ENCODE data around the gene FDX2. TPM values are rescaled to one million over a fixed set of nuclear protein-coding genes. Genes with fewer than 3 reads are reported as not detected.
A peak's percentile ranks its signal among the peaks of the same experiment; 100 is the strongest.
"Not testable (repeated sequence)": the region's sequence is repeated elsewhere in the genome, so short reads cannot be mapped to it uniquely, and the experiment has no call there.

FDX2 gene
- polyA plus RNA-seq, 3 donors, result 14.5 to 23.3 (median 20.6) TPM

DNA sequence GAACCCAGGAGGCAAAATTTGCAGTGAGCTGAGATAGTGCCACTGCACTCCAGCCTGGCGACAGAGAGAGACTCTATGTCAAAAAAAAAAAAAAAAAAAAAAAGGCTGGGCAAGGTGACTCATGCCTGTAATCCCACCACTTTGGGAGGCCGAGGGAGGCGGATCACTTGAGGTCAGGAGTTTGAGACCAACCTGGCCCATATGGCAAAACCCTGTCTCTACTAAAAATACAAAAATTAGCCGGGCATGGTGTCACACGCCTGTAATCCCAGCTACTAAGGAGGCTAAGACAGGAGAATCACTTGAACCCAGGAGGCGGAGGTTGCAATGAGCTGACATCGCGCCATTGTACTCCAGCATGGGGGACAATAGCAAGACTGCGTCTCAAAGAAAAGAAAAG, 20.9 kb upstream of the FDX2 start:
- DNase-seq (ENCODE audit: extremely low read depth in 1 of 11, low read depth in 9 of 11, low spot score in 4 of 11), result not testable (repeated sequence)

DNA sequence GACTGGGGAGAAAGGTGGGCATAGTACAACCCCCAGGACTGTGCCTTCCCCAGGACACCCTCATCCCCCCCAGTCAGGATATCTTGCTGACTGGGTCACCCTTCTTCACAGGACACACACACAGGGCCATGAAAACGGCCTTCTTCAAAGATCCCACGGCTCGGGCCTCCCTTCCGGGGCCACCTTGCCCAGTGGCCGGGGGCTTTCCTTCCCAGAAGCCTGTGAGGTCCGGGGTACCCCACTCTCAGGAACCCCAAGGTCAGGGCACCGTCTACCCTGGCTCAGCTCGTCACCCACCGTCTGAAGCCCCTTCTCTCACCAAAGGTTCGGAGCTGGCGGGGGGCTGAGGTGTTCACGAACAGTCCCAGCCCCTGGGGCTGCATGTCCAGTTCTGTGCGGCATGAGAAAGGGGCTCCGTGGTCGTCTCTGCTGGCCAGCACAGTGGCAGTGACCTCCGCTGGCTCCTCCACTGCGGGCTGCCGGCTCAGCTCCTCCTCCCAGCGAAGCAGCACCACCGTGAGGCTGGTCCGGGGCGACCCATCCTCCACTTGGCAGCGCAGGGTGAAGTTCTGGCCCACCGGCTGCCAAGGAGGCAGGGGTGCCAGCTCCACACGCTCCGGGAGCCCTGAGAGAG, 19.7 kb upstream of the FDX2 start:
- DNase-seq (ENCODE audit: extremely low read depth in 1 of 11, low read depth in 9 of 11, low spot score in 4 of 11), result no peak

DNA sequence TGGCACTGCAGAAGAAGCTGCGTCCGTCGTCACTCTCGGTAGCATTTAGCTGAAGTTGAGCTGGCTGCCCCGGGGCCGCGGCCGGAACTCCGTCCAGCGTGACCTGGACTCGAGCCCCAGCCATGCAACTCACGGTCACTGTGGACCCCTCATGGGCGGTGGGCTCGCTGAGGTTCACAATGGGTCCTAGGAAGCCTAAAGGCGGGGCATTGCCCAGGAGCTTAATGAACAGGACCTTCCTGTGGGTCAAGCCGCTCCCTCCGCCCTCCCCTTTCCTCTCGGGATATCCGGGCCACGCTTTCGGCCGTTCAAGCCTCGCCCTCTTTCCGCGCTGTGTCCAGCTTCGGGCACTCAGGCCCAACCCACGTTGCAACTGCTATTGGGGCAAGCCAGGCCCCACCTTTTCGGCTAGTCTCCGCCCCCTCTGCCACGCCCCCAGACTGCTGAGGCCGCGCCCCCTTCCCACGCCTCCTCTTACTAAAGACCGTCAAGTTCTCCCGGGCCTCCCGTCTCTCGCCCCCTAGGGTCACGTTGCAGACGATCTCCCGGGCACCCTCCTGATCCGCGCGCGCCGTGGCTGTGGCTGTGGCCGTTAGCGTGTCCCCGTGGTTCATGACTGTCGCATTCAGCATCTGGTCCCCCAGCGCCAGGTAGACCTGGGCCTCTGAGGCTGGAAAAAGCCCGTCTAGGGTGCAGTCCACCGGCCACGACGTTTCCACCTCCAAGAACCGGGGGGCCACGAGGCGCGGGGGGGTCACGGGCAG, 19.0 kb upstream of the FDX2 start:
- DNase-seq (ENCODE audit: extremely low read depth in 1 of 11, low read depth in 9 of 11, low spot score in 4 of 11), result peak in 9 of 11 donors; percentile 56 to 89 (median 83)

DNA sequence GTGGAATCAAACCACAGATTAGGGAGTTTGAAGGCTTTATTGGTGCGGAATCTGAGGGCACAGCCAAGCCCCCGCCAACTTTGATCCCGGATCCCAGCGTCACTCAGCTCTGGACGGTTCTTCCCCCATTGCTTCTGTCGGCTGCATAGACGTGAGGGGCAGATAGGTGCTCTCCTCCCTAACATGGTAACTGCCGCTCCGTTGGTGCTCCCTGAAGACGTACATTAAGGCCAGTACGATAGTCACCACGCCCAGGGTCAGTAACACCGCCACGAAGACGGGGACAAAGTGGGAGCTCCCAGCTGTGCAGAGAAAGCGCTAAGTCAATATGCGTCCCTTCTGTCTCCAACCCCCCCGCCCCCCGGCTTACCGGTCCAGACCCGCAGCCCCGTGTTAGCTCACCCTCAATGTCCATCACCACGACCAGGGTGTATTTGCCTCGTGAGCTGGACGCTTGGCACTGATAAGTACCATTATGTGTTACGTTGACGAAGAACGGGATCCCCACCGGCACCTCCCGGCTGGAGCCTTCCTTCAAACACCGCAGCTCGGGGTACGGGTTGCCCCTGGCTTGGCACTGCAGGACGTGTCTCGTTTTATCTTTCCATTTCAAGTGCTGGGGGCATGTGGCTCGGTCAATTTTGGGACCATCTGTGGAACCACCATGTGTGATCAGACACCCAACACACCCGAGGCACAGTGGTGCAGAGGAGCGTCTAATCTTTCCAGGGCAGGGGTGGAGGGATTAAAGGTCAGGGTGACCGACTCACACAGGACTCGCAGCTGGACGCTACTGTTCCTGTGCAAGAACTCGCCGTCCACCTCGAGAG, 18.2 kb upstream of the FDX2 start:
- DNase-seq (ENCODE audit: extremely low read depth in 1 of 11, low read depth in 9 of 11, low spot score in 4 of 11), result no peak

DNA sequence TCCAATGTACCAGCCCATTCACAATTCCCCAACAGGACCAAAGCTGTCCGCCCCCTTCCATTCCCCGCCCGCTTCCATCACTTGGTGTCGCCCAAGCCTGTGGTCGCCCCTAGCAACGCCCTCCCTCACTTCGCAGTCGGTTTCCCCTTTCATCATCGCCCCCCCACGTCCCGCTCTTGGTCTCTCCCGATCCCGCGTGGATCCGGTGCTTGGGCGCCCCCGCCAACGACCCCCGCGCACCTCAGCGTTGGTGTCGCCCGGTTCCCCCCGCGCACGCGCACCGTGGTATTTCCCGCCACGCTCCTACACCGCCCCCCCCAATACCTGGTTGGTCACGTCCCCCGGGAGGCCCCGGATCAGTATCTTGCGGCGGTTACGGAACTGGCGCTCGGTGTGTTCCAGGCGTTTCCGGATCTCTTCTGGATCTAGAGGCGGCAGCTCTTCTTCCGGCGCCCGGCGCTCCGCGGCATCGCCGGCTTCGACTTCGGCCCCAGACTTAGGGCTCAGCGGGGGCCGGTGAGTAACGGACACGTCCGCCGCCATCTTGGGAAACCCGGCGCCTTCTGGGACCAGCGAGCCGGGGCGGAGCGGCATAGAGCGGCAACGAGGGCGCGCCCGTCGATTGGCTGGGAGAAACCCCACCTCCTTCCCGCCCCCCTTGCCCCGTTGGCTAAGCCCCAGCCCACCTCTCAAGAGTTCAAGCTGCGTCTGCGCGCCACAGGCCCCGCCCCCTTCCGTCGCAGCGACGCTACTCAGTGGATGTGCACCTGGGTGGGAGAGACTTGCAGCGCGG, 17.3 kb upstream of the FDX2 start, which contains the start of gene RAVER1:
TSS of gene RAVER1 (minus strand) at position 565 of the 793 bp plus-strand sequence. CDS start at position 543, 22 bp downstream.
- peak; percentile 88 to 97 (median 96) for DNase-seq (ENCODE audit: extremely low read depth in 1 of 11, low read depth in 9 of 11, low spot score in 4 of 11)

DNA sequence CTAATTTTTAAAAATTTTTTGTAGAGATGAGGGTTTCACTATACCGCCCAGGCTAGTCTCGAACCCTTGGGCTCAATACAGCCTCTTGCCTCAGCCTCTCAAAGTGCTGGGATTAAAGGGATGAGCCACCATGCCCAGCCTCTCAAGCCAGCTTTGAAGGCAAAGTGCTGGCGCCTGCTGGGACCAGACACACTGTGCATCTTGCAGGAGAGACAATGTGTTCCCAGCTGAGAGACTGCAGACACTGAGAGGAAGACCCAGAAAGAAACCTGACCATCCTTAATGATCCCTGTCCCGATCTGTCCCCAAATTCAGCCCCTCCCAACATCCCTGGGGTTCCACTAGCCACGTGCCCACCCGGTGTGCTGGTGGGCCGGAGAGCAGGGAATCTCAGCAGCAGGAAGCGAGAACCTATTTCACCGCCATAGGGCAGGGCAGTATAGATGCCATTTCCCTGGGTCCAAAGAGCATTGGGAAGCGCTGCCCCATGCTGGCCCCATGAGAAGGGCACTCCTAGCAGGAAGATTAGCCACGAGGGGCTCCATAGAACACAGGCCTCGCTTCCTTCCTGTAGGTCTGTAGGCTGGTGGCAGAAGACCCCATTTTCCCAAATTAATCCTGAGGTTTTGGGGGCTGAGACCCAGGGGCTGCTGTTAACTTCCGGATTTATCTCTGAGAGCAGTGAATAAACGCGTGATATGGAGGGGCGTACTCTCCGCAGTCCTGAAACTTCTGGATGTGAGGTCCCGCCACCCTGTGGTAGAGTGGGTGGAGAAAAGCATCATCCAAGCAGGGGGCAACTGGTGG, 16.5 kb upstream of the FDX2 start:
- no peak for DNase-seq (ENCODE audit: extremely low read depth in 1 of 11, low read depth in 9 of 11, low spot score in 4 of 11)

DNA sequence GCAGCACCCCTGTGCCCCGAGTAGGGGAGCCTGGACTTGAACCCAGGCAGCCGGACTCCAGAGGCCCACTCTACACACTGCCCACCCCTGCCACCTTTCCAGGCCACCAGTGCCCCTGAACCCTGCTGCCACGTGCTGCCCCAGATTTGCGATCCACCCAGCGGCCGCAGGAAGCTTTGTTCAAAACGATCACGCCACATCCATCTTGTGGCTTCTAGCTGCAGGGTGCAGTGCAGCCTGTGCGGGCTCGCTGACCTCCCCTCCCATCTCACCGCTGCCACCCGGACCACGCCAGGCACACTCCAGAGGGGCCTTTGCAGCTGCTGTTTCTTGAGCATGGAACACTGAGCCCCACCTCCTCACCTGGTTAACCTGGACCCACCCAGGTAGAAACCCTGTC, 13.7 kb upstream of the FDX2 start:
- DNase-seq (ENCODE audit: extremely low read depth in 1 of 11, low read depth in 9 of 11, low spot score in 4 of 11), result no peak

DNA sequence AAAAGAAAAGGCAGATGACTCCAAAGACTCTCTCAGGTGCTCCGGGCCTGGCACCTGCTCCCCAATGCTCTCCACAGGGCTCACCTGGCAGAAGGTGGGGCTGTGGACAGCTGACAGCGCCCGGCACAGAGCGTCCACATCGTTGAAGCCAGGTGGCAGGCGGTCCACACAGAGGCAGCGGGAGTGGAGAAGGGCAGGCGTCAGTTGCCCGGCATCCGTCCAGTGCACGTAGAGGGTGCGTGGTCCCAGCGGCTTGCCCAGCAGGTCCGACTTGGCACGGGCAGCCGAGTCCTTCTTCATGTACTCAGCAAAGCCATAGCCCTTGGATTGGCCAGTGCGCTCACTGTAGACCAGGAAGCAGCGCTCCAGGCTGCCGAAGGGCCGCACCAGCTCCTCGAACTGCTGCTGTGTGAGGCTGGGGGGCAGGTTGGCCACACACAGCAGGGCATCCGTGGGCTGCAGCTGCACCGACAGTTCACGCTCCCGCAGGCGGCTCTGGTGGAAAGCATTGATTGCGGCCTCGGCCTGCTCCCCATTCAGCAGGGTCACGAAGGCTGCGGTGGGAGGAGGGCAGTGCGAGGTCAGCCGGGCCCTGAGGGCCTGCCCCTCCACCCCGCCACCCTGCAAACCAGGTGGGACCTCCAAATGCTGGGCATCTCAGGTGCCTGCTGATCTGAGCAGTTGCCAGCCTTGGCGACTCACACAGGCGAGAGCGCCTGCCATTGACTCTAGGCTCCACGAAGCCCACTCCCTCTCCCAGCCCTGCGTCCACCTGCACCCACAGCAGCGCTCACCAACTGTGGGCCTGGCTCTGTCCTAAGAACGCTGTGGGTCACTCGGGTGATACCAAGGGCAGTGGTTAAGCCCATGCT, 13.0 kb upstream of the FDX2 start:
- no peak for DNase-seq (ENCODE audit: extremely low read depth in 1 of 11, low read depth in 9 of 11, low spot score in 4 of 11)

DNA sequence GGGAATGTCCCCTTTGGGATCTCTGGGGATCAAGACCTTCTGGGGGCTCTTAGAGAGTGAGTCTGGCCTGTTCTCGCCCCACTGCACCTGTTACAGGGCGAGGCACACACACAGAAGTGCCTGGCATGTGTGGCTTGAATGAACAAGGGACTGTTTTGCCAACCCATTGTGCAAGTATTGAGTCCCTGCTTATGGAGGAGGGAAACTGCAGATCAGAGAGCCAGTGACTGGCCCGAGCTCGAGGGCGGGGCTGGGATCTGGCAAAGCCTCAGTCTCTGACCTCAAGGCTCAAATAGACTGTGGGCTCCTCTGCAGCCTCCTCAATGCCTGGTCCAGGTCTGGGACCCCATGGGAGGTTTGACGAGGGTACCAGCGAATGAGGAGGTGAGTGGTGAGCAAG, 12.0 kb upstream of the FDX2 start:
- DNase-seq (ENCODE audit: extremely low read depth in 1 of 11, low read depth in 9 of 11, low spot score in 4 of 11), result no peak

DNA sequence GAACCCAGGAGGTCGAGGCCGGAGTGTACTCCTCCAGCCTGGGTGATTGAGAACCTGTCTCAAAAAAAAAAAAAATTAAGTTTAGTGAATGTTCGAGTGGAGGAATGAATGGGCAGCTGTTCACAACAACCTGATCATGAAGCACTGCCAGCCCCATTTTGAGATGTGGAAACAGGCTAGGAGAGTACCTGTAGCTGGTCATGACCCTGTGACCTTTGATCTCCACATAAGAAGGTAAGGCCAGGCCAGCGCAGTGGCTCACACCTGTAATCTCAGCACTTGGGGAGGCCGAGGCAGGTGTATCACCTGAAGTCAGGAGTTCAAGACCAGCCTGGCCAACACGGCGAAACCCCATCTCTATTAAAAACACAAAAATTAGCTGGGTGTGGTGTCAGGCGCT, 9.9 kb upstream of the FDX2 start:
- no peak for DNase-seq (ENCODE audit: extremely low read depth in 1 of 11, low read depth in 9 of 11, low spot score in 4 of 11)

DNA sequence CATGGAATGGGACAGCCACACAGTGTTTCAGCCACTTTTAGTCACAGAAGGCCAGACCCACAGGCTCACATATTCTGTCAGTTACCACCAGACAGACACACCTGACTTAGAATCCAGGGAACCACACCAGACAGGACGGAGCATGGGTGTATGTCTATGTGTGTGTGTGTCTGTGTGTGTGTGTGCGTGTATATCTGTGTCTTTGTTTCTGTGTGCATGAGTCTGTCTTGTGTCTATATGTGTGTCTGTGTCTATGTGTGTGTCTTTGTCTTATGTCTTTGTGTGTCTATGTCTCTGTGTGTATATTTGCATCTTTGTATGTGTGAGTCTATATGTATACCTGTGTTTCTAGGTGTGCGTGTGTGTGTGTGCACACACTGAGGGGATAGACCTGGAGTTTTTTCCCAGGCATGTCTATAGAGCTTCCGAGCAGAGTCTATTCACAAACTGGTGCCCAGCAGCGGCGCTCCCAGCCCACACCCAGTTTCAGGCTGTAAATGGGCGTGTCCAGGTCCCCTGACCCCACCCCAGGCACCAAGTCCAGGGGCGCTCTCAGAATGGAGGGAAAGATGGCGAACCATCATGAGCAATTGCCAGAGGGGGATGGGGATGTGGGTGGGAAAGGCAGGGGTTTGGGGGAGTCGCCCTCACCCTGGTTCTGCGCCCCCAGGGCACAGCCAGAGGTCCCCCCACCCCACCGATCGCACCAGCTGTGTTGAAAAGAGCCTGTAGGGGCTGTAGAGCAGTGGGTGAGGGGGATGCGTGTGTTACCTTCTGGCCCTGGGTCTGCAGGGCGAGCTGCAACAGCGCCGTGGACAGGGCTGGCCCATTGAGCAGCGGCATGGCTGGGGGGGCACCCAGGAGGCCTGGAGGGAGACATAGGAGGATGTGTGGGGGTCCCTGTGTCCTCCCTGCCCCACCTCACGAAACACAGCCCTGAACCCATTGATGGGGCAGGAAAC, 6.3 kb upstream of the FDX2 start:
- DNase-seq (ENCODE audit: extremely low read depth in 1 of 11, low read depth in 9 of 11, low spot score in 4 of 11), result no peak

DNA sequence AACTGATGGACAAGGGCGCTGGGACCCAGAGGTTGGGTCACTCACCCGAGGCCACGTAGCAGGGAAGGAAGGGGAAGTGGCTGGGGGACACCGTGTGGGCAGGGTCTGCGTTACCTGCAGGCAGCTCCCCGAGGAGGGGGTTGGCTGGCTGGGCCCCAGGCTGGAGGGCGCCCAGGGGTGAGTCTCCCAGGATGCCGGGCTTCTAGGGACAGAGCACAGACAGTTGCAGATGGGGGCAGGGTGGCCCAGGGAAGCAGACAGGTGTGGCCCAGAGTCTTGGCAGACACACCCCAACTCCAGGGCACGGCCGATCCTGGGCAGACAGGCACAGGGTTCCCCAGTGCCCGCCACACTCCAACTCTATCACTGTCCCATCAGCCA, 5.6 kb upstream of the FDX2 start:
- no peak for DNase-seq (ENCODE audit: extremely low read depth in 1 of 11, low read depth in 9 of 11, low spot score in 4 of 11)

DNA sequence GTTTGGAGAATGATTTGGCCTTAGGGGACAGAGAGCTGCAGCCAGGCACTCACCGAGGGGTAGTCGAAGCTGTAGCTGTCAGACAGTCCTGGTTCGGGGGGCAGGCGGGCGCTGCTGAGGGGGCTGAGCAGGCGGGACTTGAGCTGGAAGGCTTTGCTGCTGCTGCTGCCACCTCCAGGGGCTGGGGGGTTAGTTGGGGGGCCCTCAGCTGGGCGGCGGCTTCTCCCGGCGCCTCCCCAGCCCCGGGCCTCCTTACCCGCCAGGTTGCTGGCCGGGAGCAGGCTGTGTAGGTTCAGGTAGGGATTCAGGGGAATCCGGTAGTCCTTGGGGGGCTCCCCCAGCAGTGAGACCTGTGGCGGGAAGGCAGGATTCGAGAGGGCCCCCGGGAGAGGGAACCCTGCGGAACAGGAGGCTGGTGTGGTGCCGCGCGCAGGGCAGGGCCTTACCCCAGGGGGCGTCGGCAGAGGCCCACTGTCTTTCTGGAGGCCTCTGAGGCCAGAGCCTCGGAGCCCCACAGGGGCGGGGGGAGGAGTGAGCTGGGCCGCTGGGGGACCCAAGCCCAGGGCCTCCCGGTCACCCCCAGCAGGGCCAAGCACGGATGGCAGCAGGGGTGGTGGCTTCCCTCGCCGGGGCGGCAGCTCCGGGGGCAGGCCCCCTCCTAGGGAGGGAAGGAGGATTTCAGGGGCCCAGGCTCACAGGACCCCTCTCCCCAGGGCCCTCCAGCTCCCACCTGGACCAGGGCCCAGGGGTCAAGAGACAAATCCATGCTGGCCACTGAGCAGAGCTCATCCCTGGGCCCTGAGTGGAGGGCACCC, 5.0 kb upstream of the FDX2 start:
- no peak for DNase-seq (ENCODE audit: extremely low read depth in 1 of 11, low read depth in 9 of 11, low spot score in 4 of 11)

DNA sequence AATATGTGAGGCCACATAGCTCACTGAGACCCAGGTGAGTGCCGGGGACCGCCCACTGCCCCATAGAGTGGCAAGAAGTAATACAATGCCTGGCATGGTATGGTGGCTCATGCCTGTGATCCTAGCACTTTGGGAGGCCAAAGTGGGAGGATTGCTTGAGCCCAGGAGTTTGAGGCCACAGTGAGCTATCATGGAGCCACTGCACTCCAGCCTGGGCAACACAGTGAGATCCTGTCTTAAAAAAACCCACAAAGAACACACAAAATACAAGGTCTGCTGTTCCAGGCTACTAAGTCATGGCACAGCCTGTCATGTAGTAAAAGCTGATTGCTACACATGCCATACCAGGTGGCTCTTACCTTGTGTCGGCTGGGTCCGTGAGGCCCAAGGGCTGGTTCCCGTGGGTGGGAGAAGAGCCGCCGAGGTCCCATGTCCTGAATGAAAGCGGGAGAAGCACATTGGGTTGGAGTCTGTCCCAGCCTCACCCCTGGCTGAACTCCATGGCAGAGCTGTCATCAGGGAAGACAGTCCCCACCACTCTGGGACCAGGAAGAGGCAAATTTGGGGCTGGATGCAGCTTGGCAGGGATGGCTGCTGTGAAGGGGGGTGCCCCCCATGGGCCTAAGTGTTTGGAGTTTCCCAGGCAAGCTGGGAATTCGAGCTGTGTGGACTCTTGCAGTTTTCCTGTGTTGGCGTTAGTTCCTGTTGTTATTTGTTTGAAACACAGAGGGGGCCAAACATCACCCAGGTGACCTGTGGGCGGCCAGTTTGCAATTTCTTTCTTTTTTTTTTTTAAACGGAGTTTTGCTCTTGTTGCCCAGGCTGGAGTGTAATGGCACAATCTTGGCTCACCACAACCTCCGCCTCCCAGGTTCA, 3.2 kb upstream of the FDX2 start:
- no peak for DNase-seq (ENCODE audit: extremely low read depth in 1 of 11, low read depth in 9 of 11, low spot score in 4 of 11)
